ENCODE results near the gene DLG2.
"Not testable (repeated sequence)": the region's sequence is repeated elsewhere in the genome, so short reads cannot be mapped to it uniquely, and the experiment has no call there.

Gene DLG2

GRCh38 chr11:83454674-83455073 lies 2172.5 kb downstream of the DLG2 start:
- Mint-ChIP-seq H3K36me3 (ENCODE audit: insufficient read depth) (no peaks in the 10 kb centered on the region), H3K9me3 (peaks cover 6% of the 10 kb centered on the region), H3K27me3 (no peaks in the 10 kb centered on the region), H3K27ac (ENCODE audit: low read depth) (no peak overlapping the region), H3K4me1 (no peaks in the 10 kb centered on the region), H3K4me3 (no peak overlapping the region)
- no peak for DNase-seq (ENCODE audit: low spot score in 2 of 2)
- ATAC-seq (replicated peaks; ENCODE audit: extremely low read depth, poor library complexity, severe bottlenecking) = no peak

GRCh38 chr11:83449338-83449913 lies 2177.7 kb downstream of the DLG2 start:
- ATAC-seq (replicated peaks; ENCODE audit: extremely low read depth, poor library complexity, severe bottlenecking) = no peak
- H3K9me3 Mint-ChIP-seq = no peaks in the 10 kb centered on the region
- H3K36me3 Mint-ChIP-seq (ENCODE audit: insufficient read depth) = no peaks in the 10 kb centered on the region
- H3K27me3 Mint-ChIP-seq = peaks cover 10% of the 10 kb centered on the region
- no peak overlapping the region for H3K4me3 Mint-ChIP-seq
- no peak for DNase-seq (ENCODE audit: low spot score in 2 of 2)
- H3K27ac Mint-ChIP-seq (ENCODE audit: low read depth) = no peak overlapping the region
- H3K4me1 Mint-ChIP-seq = no peaks in the 10 kb centered on the region

GRCh38 chr11:83448686-83449085 lies 2178.5 kb downstream of the DLG2 start:
- Mint-ChIP-seq H3K36me3 (ENCODE audit: insufficient read depth) (no peaks in the 10 kb centered on the region), H3K27me3 (peaks cover 10% of the 10 kb centered on the region), H3K9me3 (no peaks in the 10 kb centered on the region), H3K4me3 (no peak overlapping the region), H3K4me1 (no peaks in the 10 kb centered on the region), H3K27ac (ENCODE audit: low read depth) (no peak overlapping the region)
- ATAC-seq (replicated peaks; ENCODE audit: extremely low read depth, poor library complexity, severe bottlenecking) (no peak), DNase-seq (ENCODE audit: low spot score in 2 of 2) (no peak)

GRCh38 chr11:83443880-83444279 lies 2183.3 kb downstream of the DLG2 start:
- not testable (repeated sequence) for H3K27ac Mint-ChIP-seq (ENCODE audit: low read depth); ATAC-seq (replicated peaks; ENCODE audit: extremely low read depth, poor library complexity, severe bottlenecking); H3K36me3 Mint-ChIP-seq (ENCODE audit: insufficient read depth); DNase-seq (ENCODE audit: low spot score in 2 of 2); H3K9me3 Mint-ChIP-seq; H3K4me1 Mint-ChIP-seq; H3K4me3 Mint-ChIP-seq
- peaks cover 13% of the 10 kb centered on the region for H3K27me3 Mint-ChIP-seq

GRCh38 chr11:83441601-83442000 lies 2185.5 kb downstream of the DLG2 start:
- no peak overlapping the region for H3K4me3 Mint-ChIP-seq
- peaks cover 15% of the 10 kb centered on the region for H3K27me3 Mint-ChIP-seq
- H3K4me1 Mint-ChIP-seq = no peaks in the 10 kb centered on the region
- DNase-seq (ENCODE audit: low spot score in 2 of 2) (no peak), ATAC-seq (replicated peaks; ENCODE audit: extremely low read depth, poor library complexity, severe bottlenecking) (no peak)
- no peaks in the 10 kb centered on the region for H3K9me3 Mint-ChIP-seq
- no peak overlapping the region for H3K27ac Mint-ChIP-seq (ENCODE audit: low read depth)
- H3K36me3 Mint-ChIP-seq (ENCODE audit: insufficient read depth) = no peaks in the 10 kb centered on the region

- no peak overlapping the region for H3K4me3 Mint-ChIP-seq
- H3K27me3 Mint-ChIP-seq = peaks cover 14% of the 10 kb centered on the region
- no peaks in the 10 kb centered on the region for H3K9me3 Mint-ChIP-seq
- H3K36me3 Mint-ChIP-seq (ENCODE audit: insufficient read depth) = no peaks in the 10 kb centered on the region
- DNase-seq (ENCODE audit: low spot score in 2 of 2) (no peak), ATAC-seq (replicated peaks; ENCODE audit: extremely low read depth, poor library complexity, severe bottlenecking) (no peak)
- H3K4me1 Mint-ChIP-seq = no peaks in the 10 kb centered on the region
- H3K27ac Mint-ChIP-seq (ENCODE audit: low read depth) = no peak overlapping the region
Observed at GRCh38 chr11:83441171-83441570, 2186.0 kb downstream of the DLG2 start.

- no peaks in the 10 kb centered on the region for H3K4me1 Mint-ChIP-seq
Observed at GRCh38 chr11:83438438-83438837, 2188.7 kb downstream of the DLG2 start.

GRCh38 chr11:83437939-83438338 lies 2189.2 kb downstream of the DLG2 start:
- H3K36me3 Mint-ChIP-seq (ENCODE audit: insufficient read depth) = no peaks in the 10 kb centered on the region
- H3K27ac Mint-ChIP-seq (ENCODE audit: low read depth) = no peak overlapping the region
- no peak for ATAC-seq (replicated peaks; ENCODE audit: extremely low read depth, poor library complexity, severe bottlenecking)
- no peak for DNase-seq (ENCODE audit: low spot score in 2 of 2)
- peaks cover 14% of the 10 kb centered on the region for H3K27me3 Mint-ChIP-seq
- H3K4me3 Mint-ChIP-seq = no peak overlapping the region
- no peaks in the 10 kb centered on the region for H3K9me3 Mint-ChIP-seq
- no peaks in the 10 kb centered on the region for H3K4me1 Mint-ChIP-seq

More at GRCh38 chr11:83438438-83438837, 2188.7 kb downstream of the DLG2 start:
- ATAC-seq (replicated peaks; ENCODE audit: extremely low read depth, poor library complexity, severe bottlenecking) = no peak
- Mint-ChIP-seq H3K27ac (ENCODE audit: low read depth) (no peak overlapping the region), H3K27me3 (peaks cover 14% of the 10 kb centered on the region), H3K4me3 (no peak overlapping the region), H3K9me3 (no peaks in the 10 kb centered on the region), H3K36me3 (ENCODE audit: insufficient read depth) (no peaks in the 10 kb centered on the region)
- DNase-seq (ENCODE audit: low spot score in 2 of 2) = no peak

GRCh38 chr11:83436855-83437254 lies 2190.3 kb downstream of the DLG2 start:
- Mint-ChIP-seq H3K4me3 (no peak overlapping the region), H3K36me3 (ENCODE audit: insufficient read depth) (no peaks in the 10 kb centered on the region), H3K27ac (ENCODE audit: low read depth) (no peak overlapping the region), H3K4me1 (no peaks in the 10 kb centered on the region), H3K27me3 (peaks cover 14% of the 10 kb centered on the region), H3K9me3 (no peaks in the 10 kb centered on the region)
- DNase-seq (ENCODE audit: low spot score in 2 of 2) (no peak), ATAC-seq (replicated peaks; ENCODE audit: extremely low read depth, poor library complexity, severe bottlenecking) (no peak)

- H3K4me1 Mint-ChIP-seq; H3K27ac Mint-ChIP-seq (ENCODE audit: low read depth); DNase-seq (ENCODE audit: low spot score in 2 of 2): not testable (repeated sequence)
Observed at GRCh38 chr11:83434812-83435211, 2192.3 kb downstream of the DLG2 start.

GRCh38 chr11:83427943-83428342 lies 2199.2 kb downstream of the DLG2 start:
- peaks cover 6% of the 10 kb centered on the region for H3K9me3 Mint-ChIP-seq
- ATAC-seq (replicated peaks; ENCODE audit: extremely low read depth, poor library complexity, severe bottlenecking) (no peak), DNase-seq (ENCODE audit: low spot score in 2 of 2) (no peak)
- H3K4me1 Mint-ChIP-seq = no peaks in the 10 kb centered on the region
- H3K27me3 Mint-ChIP-seq = no peaks in the 10 kb centered on the region
- no peak overlapping the region for H3K27ac Mint-ChIP-seq (ENCODE audit: low read depth)
- no peaks in the 10 kb centered on the region for H3K36me3 Mint-ChIP-seq (ENCODE audit: insufficient read depth)
- H3K4me3 Mint-ChIP-seq = no peak overlapping the region

More at GRCh38 chr11:83434812-83435211, 2192.3 kb downstream of the DLG2 start:
- peaks cover 14% of the 10 kb centered on the region for H3K27me3 Mint-ChIP-seq
- H3K9me3 Mint-ChIP-seq; H3K36me3 Mint-ChIP-seq (ENCODE audit: insufficient read depth); H3K4me3 Mint-ChIP-seq; ATAC-seq (replicated peaks; ENCODE audit: extremely low read depth, poor library complexity, severe bottlenecking): not testable (repeated sequence)

GRCh38 chr11:83427501-83427900 lies 2199.6 kb downstream of the DLG2 start:
- H3K9me3 Mint-ChIP-seq = peaks cover 9% of the 10 kb centered on the region
- DNase-seq (ENCODE audit: low spot score in 2 of 2) (no peak), ATAC-seq (replicated peaks; ENCODE audit: extremely low read depth, poor library complexity, severe bottlenecking) (no peak)
- H3K36me3 Mint-ChIP-seq (ENCODE audit: insufficient read depth) = no peaks in the 10 kb centered on the region
- H3K27ac Mint-ChIP-seq (ENCODE audit: low read depth) = no peak overlapping the region
- H3K4me3 Mint-ChIP-seq = no peak overlapping the region
- H3K27me3 Mint-ChIP-seq = no peaks in the 10 kb centered on the region
- H3K4me1 Mint-ChIP-seq = no peaks in the 10 kb centered on the region

GRCh38 chr11:83425137-83425466 lies 2202.0 kb downstream of the DLG2 start:
- DNase-seq (ENCODE audit: low spot score in 2 of 2) = no peak
- Mint-ChIP-seq H3K27ac (ENCODE audit: low read depth) (no peak overlapping the region), H3K4me1 (no peaks in the 10 kb centered on the region), H3K27me3 (peaks cover 7% of the 10 kb centered on the region), H3K36me3 (ENCODE audit: insufficient read depth) (no peaks in the 10 kb centered on the region), H3K4me3 (no peak overlapping the region), H3K9me3 (peaks cover 27% of the 10 kb centered on the region)
- ATAC-seq (replicated peaks; ENCODE audit: extremely low read depth, poor library complexity, severe bottlenecking) = no peak
